ENCODE measurements around the gene TMC6.

GRCh38 chr17:78151514-78152008, 23.0 kb upstream of the TMC6 start:
- TF ChIP-seq EZH2 (IDR thresholded peaks at IDR 0.05; ENCODE audit: low read depth) = no peak
- TF ChIP-seq, protein P1, sequence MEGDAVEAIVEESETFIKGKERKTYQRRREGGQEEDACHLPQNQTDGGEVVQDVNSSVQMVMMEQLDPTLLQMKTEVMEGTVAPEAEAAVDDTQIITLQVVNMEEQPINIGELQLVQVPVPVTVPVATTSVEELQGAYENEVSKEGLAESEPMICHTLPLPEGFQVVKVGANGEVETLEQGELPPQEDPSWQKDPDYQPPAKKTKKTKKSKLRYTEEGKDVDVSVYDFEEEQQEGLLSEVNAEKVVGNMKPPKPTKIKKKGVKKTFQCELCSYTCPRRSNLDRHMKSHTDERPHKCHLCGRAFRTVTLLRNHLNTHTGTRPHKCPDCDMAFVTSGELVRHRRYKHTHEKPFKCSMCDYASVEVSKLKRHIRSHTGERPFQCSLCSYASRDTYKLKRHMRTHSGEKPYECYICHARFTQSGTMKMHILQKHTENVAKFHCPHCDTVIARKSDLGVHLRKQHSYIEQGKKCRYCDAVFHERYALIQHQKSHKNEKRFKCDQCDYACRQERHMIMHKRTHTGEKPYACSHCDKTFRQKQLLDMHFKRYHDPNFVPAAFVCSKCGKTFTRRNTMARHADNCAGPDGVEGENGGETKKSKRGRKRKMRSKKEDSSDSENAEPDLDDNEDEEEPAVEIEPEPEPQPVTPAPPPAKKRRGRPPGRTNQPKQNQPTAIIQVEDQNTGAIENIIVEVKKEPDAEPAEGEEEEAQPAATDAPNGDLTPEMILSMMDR (conservative IDR thresholded peaks at IDR 0.05) = no peak
